ENCODE data around the gene METTL23. TPM values are rescaled to one million over a fixed set of nuclear protein-coding genes. Genes with fewer than 3 reads are reported as not detected.
"Not testable (repeated sequence)": the region's sequence is repeated elsewhere in the genome, so short reads cannot be mapped to it uniquely, and the experiment has no call there.

The METTL23 gene
- total RNA-seq, 1 donor from 2014 or later, result 21.0 TPM

DNA sequence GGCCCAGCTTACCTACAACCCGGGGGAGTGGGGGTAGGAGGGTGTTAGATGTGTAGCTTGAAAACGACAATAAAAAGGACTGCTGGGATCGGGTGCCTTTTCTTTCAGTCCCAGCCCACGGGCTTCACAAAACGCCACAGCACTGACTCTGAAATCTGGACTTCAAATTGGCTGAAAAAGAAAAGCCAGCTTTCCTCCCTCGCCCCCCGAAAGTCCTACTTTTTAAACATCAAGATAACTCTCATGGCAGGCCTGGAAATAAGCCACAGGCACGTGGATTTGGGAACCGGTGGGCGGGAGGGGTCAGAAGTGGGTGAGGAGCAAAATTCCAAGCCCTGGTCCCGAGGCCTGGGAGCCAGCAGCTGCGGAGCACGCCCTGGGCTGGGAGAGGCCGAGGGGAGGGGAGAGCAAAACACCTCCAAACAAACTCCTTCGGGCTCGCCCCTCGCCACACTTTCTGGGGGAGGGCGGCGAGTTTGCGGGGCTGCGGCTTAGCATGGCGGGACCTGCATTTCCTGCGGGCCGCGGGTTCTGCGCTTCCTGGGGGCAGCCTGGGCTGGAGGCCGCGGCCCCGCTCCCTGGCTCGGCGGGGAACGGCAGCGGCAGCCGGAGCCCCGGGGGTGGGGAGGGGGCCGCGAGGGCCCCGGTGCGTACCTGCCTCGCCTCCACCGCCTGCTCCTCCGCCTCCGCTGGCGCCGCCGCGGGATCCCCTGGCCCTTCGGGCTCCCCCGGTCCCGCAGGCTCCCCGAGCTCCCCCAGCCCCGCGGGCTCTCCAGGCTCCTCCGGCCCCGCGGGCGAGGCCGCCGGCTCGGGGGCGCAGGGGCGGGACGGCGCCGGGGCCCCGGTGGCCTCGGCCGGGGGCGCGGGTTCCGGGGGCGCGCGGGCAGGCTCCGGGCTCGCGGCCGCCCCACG lies 16.4 kb upstream of the METTL23 start:
- DNase-seq, result peak; percentile 56

DNA sequence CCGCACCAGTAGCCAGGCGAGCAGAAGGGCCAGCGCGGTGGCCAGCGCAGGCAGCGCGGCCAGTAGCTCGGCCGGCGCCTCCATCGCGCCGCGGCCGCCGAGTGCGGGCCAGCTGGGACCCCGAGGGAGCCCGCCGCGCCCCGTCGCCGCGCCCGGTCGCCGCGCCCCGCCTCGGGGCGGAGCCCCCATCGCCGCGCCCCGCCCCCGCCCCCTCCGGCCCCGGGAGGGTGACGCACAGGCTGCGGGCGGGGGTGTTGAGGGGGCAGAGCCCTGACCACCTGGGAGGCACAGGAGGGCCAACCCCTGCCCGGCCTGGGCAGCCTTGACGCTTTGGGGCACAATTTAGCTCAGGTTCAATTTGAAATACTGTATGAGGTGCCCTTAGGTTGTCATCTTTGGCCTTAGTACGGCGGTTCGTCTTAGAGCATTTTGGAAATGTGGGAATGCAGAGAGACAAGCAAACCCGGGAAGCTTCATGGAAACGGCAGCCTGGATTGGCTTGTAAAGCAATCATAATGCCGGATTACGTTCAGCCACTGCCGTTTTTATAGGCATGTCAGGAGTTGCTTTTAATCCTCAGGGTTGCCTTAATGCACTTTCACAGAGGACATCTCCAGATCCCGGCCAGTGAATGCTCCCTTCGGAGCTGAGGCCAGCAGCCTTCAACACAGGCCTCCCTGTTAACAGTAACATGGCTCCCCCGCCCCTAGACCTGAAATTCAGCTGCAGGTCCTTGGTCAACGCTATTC lies 15.6 kb upstream of the METTL23 start, which contains the start of gene MXRA7:
MXRA7 (minus strand) TSS at position 103 of the 749 bp plus-strand sequence; CDS start at position 84, 19 bp downstream.
- intact Hi-C loops (cut with micrococcal nuclease), result no loop called here

More for the DNA sequence above, 16.4 kb upstream of the METTL23 start:
- intact Hi-C loops (cut with micrococcal nuclease), result not testable (repeated sequence)
- peak; percentile 24 for ATAC-seq

DNA sequence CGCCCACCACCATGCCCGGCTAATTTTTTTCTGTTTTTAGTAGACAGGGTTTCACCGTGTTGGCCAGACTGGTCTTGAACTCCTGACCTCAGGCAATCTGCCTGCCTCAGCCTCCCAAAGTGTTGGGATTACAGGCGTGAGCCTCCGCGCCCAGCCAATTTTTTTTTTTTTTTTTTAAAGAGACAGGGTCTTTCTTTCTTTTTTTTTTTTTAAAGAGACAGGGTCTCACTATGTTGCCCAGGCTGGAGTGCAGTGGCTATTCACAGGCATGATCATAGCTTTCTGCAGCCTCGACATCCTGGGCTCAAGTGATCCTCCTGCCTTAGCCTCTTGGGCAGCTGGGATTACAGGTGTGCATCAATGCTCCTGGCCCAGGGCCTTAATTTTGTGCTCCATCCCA lies 14.3 kb upstream of the METTL23 start:
- DNase-seq; intact Hi-C loops (cut with micrococcal nuclease): not testable (repeated sequence)

More for the DNA sequence above, 15.6 kb upstream of the METTL23 start, which contains the start of gene MXRA7:
- DNase-seq (peak; percentile 88), ATAC-seq (peak; percentile 58)

DNA sequence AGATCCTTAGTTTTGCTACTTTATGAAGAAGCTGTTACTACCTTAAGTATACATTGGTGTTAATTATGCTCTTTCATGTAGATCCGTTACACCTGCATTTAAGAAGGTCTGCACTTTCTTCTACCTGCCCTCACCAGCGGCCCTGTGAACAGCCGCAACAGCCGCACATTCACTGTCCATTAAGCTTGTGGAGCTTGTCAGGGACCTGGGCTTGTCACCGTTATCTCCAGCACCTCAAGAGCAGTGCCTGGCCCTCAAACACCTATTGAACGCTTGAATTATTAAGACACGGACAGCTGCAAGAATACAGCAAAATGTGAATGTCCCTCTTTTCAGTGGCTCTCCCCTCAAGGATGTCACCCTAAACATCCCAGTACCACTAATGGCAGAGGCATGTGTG lies 12.9 kb upstream of the METTL23 start:
- no peak for DNase-seq
- intact Hi-C loops (cut with micrococcal nuclease), result no loop called here
- ATAC-seq, result no peak

More for the DNA sequence above, 14.3 kb upstream of the METTL23 start:
- not testable (repeated sequence) for ATAC-seq

DNA sequence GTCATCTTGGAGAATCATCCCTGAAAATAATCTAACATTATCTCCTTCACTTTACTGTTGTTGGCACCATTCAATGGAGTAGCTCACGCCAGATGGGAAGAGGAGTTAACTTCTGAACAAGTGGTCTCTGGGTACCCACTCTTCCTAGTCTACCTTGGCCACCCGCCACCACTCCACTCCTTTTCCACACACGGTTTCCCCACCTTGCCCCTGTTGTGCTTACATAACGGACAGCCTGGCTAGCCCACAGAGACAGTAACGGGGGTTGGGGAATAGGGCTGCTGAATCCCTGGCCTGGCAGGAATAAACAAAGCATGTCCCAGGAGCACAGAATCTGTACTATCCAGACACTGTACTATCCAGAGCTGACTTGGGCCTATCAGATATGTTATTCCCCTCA lies 12.3 kb upstream of the METTL23 start:
- intact Hi-C loops (cut with micrococcal nuclease), result no loop called here
- no peak for ATAC-seq
- no peak for DNase-seq

DNA sequence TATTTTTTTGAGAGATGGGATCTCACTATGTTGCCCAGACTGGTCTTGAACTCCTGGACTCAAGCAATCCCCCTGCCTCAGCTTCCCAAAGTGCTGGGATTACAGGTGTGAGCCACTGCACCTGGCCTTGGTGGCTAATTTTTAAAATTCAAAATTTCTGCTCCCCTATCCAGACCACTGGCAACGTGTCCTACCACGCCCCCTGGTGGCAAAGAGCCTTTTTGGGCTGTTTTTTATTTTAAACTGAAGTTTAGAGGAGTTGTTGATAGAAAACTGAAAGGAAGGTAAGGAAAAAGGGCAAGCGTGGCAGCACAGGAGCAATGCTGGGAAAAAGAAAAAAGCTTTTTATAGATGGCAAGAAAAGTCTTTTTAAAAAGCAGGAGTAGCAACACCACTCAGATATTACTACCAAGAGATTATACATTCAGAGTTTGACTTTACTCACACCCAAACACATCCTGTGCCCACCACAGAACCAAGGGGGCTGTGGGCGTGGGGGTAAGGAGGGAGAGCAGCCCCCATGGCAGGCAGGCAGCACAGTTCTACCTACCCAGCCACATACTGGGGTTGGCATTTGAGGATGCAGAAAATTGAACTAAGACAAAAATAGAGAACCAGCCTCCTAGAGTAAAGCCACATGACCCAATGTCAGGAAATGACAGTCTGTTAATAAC lies 11.7 kb upstream of the METTL23 start:
- intact Hi-C loops (cut with micrococcal nuclease), result no loop called here
- ATAC-seq, result peak; percentile 12
- DNase-seq, result peak; percentile 81

DNA sequence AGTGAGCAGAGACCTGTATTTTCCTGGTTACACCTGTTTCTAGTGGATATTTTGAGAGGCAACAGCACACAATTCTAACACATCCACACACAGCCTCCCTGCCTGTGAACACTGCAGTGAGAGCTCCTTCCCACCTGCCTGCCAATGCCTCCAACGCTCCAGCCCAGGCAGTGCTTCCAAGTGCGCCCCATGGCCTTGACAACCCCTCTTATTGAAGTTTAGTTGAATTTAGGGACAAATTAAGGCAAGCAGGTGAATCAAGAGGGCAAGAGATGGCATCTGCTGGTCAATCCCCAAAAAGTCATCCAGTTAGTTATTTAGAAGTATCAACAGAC lies 11.2 kb upstream of the METTL23 start:
- DNase-seq, result no peak
- peak; percentile 2 for ATAC-seq
- intact Hi-C loops (cut with micrococcal nuclease), result no loop called here

DNA sequence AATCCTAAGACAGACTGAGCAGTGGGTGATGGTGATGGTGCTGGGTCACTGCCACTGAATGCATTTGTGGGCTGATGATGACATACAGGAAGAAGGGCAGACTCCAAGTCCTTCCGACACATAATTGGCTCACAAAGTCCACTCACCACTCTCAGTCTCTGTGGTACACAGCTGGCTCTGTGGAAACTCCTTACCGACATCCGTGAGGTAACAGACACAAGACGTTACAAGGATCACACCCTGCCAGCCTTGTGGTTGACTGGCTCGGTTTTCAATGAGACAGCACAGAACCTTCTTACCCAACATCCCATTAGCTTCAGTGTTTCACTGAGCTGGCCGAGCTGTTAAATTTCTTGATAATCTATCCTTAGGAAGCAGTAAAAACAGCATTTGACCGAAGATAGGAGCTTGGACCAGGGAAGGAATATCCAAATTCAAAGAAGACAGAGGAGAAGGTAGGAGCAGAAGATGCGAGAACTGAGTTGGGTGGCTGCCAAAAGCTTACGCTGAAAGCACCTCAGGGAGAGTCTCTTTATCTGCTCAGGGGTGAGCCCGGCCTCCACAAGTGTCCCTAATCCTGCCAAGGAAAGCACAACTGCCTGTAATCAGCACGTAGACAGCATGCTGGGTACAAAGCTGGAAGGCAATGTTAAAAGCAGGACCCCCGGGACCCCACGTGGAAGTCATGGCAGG lies 10.3 kb upstream of the METTL23 start:
- ATAC-seq (peak; percentile 69), DNase-seq (no peak)
- intact Hi-C loops (cut with micrococcal nuclease), result loop anchor here (2.0 kb wide), 1 partner anchor 27 kb away; no protein-coding TSS in a partner anchor

DNA sequence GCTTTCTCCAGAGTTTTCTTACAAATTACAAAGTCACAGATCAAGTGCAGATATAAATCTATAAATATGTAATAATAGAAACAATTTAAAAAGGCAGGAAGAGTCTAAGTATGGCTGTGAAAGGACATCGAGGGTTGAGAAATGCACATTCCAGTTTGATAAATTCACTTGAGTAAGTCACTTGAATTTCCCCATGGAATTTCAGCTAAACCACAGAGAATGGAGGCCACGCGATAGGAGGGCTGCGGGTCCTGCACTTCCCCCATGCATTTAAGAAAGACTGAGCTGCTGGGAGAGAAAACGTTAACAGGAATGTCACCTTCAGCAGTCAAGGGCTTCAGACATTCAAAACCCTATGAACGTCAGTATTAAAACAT lies 9.8 kb upstream of the METTL23 start:
- DNase-seq (no peak), ATAC-seq (no peak)
- intact Hi-C loops (cut with micrococcal nuclease), result loop anchor here (2.0 kb wide), 1 partner anchor 28 kb away; no protein-coding TSS in a partner anchor

DNA sequence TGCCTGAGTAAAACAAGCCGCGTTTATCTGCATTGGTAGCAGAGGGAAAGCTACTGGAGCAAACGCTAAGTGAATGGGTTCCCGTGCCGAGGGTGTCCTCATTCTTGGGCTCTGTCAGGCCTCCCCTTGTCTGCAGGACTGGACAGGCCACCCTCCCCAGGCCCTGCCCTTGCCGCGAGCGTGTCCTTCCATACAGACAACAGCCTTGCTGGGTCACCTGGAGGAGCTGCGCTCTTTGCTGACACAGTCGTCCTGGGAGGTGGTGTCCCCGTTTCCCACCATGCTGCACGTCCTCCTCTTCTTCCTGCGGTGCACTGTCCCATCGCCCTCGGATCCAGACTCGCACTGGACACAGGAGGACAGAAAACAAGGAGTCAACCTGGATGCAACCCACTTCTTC lies 8.1 kb upstream of the METTL23 start:
- no peak for DNase-seq
- intact Hi-C loops (cut with micrococcal nuclease), result no loop called here
- ATAC-seq, result no peak

DNA sequence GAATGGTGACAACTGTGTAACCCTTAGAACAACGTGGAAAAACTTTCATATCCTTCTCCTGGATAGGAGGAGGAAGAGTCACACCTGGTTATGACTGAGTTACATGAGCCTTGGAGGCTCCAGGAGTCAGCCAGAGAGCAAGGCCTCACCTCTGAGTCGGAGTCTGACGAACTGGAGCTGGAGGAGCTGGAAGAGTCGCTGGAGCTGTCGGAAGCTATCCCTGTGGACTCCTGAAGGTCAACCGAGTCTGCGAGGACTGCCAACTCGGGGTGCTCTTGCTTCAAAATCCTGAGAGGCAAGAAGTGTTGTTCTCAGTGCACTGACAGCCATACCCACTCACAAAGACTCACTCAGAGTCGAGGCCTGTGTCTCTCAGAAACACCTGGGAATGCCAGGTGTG lies 6.4 kb upstream of the METTL23 start:
- no peak for DNase-seq
- peak; percentile 23 for ATAC-seq
- intact Hi-C loops (cut with micrococcal nuclease), result no loop called here

DNA sequence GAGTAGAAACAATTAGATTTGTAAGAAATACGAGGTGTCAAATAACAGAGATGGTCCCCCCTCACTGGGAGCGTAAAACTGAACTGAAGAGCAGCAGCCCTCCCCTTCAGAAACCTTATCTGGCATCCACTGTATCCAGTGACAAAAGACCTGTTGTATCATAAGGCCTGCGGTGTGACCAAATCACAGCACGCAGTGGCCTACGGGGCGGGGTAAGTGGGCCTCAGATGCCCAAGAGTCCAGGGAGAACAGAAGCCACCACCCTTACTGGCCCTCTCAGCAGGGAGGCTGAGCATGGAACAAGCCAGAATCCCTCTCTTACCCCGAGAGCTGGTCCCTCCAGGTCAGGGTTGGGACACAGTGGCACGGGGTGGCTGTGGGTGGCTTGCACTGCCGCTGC lies 5.7 kb upstream of the METTL23 start:
- ATAC-seq, result no peak
- DNase-seq, result no peak
- intact Hi-C loops (cut with micrococcal nuclease), result no loop called here

DNA sequence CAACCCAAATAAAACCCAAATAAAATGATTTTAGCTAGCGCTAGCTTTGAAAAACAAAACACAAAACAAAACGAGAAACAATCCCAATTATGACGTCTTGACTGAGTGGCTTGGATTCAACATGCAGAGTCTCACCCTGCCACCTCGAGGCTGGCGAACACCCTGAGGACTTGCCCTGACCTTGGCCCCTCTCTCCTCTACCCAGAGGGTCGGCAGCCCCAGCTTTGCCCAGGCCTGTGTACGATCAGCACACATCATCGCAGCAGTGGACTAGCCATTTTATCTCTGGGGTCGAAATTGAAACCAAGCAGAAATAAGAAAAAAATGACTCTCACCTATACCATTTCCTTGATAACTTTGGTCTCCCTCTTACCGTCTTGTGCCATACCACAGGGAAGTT lies 5.2 kb upstream of the METTL23 start:
- ATAC-seq (no peak), DNase-seq (no peak)
- intact Hi-C loops (cut with micrococcal nuclease), result no loop called here

DNA sequence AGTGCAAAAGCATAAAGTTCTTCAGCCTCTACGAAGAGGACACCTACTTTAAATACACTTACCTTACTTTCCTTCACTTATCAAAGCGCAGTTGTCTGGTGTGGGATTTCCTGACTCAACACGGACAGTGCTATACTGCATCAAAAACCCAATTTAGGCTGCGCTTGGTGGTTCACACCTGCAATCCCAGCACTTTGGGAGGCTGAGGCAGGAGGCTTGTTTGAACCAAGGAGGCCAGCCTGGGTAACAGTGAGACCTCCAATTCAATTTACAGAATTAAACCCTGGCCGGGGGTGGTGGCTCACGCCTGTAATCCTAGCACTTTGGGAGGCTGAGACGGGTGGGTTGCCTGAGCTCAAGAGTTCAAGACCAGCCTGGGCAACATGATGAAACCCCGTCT lies 4.4 kb upstream of the METTL23 start:
- ATAC-seq (no peak), DNase-seq (no peak)
- intact Hi-C loops (cut with micrococcal nuclease), result no loop called here

DNA sequence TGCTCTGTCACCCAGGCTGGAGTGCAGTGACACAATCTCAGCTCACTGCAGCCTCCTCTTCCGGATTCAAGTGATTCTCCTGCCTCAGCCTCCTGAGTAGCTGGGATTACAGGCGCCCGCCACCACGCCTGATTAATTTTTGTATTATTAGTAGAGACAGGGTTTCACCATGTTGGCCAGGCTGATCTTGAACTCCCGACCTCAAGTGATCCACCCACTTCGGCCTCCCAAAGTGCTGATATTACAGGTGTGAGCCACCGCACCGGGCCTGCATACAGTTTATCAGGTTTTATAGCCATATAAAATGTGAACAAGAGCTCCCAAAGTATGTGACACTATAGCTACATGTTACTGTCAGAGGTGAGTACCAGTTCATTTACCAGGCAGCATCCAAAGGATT lies 3.7 kb upstream of the METTL23 start:
- DNase-seq; intact Hi-C loops (cut with micrococcal nuclease): not testable (repeated sequence)

DNA sequence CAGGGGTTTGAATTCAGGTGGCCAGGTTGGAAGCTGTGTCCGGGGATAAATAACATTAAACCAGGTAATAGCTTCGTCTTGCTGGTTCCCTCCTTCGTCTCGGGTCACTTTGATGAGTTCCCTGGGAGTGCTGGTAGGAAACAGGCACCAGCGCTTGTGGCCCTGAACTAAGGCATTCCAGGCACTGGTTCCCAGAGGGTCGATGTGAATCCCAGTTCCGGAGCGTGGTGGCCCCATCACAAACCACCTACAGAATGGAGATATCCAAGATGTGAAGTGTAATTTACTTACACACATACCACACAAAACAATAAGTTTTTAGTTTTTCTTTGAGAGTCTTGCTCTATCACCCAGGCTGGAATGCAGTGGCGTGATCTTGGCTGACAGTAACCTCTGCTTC lies 2.8 kb upstream of the METTL23 start:
- intact Hi-C loops (cut with micrococcal nuclease), result no loop called here
- no peak for DNase-seq
- no peak for ATAC-seq

More for the DNA sequence above, 3.7 kb upstream of the METTL23 start:
- not testable (repeated sequence) for ATAC-seq

DNA sequence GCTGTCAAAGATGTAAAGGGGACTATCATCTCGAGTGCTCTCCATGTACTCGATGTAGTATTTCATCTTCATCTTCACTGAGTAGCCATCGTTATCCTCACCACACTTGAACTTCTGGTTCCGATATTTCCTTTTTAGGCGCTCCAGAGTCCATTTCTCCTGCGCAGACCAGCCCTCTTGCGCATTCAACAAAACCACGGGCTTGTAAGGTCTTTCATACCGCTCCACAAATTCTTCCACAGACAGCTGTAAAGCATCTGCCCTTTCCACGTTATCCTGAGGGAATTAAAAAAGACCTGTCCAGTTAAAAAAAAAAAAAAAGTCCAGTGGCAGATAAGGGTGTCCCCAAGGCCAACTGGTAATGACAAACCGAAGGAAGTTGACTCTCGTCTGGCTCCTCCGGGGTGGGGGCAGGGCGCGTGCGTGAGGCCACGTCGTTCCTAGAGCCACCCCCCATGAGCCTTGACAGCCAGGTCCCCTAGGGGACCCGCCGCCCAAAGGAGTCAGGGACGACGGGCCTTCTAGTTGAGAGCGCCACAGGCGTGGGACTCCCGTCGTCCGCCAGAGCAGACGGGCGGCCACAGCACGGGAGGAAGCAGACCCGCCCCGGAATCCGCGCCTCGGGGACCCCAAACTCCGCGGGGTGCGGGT lies 934 bp upstream of the METTL23 start:
- ATAC-seq, result peak; percentile 58
- intact Hi-C loops (cut with micrococcal nuclease), result no loop called here
- DNase-seq, result peak; percentile 85

DNA sequence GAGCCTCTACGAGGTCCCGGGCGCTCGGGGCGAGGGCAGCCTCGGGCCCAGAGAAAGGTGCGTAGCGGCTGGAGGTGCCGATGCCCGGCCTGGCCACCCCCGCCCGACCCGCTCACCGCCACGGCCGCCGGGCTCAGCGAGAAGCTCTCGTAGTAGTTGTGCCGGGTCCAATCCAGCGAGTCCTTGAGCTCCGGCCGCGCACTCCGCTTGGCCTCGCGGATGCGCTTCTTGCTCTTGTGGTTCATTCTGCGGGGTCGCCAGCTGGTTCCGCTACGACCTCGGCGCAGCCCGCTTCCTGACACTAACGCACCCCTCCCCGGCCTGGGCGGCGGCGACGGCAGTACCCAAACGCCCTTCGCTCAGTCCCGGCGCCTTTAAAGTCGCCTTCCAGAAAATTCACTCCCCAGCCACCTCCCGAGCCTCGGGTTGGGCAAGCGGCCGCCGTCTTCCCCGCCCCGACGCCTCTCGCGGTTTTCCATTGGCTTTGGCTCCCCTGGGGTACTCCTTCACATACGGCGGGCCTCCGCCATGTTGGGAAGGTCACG lies 336 bp upstream of the METTL23 start, which contains the start of gene JMJD6:
JMJD6 (minus strand) TSS at position 376 of the 545 bp plus-strand sequence; CDS start at position 245, 131 bp downstream.
- intact Hi-C loops (cut with micrococcal nuclease), result no loop called here
- ATAC-seq (peak; percentile 94), DNase-seq (peak; percentile 97)

Data from left ventricle myocardium superior (tissue), 1 donor.